HAP-1 (cell line): ENCODE data around the gene RGS2.

Experiments
- DNase-seq, 2 experiments: peaks; one replicate each; pipeline ENCODE4 v3.0.0-alpha.2; 2016 to 2020; ENCODE audit warnings: low spot score in 2 of 2
- H3K27me3 ChIP-seq: fragments of 250-450 bp; sonication (Bioruptor Pico); 2 replicates; pipeline ENCODE4 v1.5.1; 2020; ENCODE audit warnings: low read depth, mild to moderate bottlenecking, moderate library complexity
- H3K36me3 ChIP-seq: fragments of 250-450 bp; sonication (Bioruptor Pico); replicated peaks from 2 replicates; pipeline ENCODE4 v1.5.1; 2020; ENCODE audit warnings: mild to moderate bottlenecking
- H3K4me1 ChIP-seq: fragments of 250-450 bp; sonication (Bioruptor Pico); 2 replicates; pipeline ENCODE4 v1.5.1; 2020; ENCODE audit warnings: mild to moderate bottlenecking
- H3K4me3 ChIP-seq: fragments of 250-450 bp; sonication (Bioruptor Pico); 2 replicates; pipeline ENCODE4 v1.5.1; 2020; ENCODE audit warnings: mild to moderate bottlenecking, moderate library complexity
- H3K9me3 ChIP-seq: fragments of 250-450 bp; sonication (Bioruptor Pico); 2 replicates; pipeline ENCODE4 v1.5.1; 2020; ENCODE audit warnings: mild to moderate bottlenecking, moderate library complexity
- in situ Hi-C: fragments of 300-500 bp; cut with MboI; formaldehyde crosslinking; loops from 3 replicates; pipeline ENCODE4 v1.14.3; 2020; ENCODE audit warnings: low sequenced_read_pairs, inconsistent platforms, mixed read lengths

RGS2 gene

GRCh38 chr1:192805832-192806323, 3.0 kb upstream of the RGS2 start:
- Histone ChIP-seq H3K9me3 (0 out of 2 replicates have a peak, but pooled peaks cover 3% of the 10 kb centered on the region), H3K4me3 (no peak overlapping the region), H3K27me3 (no peaks in the 10 kb centered on the region), H3K36me3 (no peaks in the 10 kb centered on the region; the same call in none of the 2 replicates), H3K4me1 (peaks cover 44% of the 10 kb centered on the region)
- in situ Hi-C loops = no loop called here
- peak; percentile 22 to 72 for DNase-seq

- Histone ChIP-seq H3K4me3 (no peak overlapping the region), H3K9me3 (0 out of 2 replicates have a peak, but pooled peaks cover 3% of the 10 kb centered on the region), H3K27me3 (no peaks in the 10 kb centered on the region), H3K4me1 (peaks cover 51% of the 10 kb centered on the region), H3K36me3 (peaks cover 11% of the 10 kb centered on the region)
- DNase-seq = peak in 1 of 2 experiments; percentile 20
- in situ Hi-C loops = no loop called here
These were observed 1.4 kb upstream of the RGS2 start for GRCh38 chr1:192807211-192808162.

GRCh38 chr1:192808163-192808517, 699 bp upstream of the RGS2 start:
- in situ Hi-C loops = no loop called here
- Histone ChIP-seq H3K4me3 (peak overlapping the region; percentile 66), H3K27me3 (no peaks in the 10 kb centered on the region), H3K36me3 (peaks cover 11% of the 10 kb centered on the region), H3K4me1 (peaks cover 47% of the 10 kb centered on the region), H3K9me3 (0 out of 2 replicates have a peak, but pooled peaks cover 3% of the 10 kb centered on the region)
- no peak for DNase-seq

- in situ Hi-C loops = no loop called here
- H3K27me3 ChIP-seq = no peaks in the 10 kb centered on the region
- H3K4me3 ChIP-seq = peak overlapping the region; percentile 66
- peaks cover 35% of the 10 kb centered on the region for H3K4me1 ChIP-seq
- H3K36me3 ChIP-seq = peaks cover 11% of the 10 kb centered on the region
- DNase-seq = peak; percentile 43 to 59
- H3K9me3 ChIP-seq = 0 out of 2 replicates have a peak, but pooled peaks cover 3% of the 10 kb centered on the region
These were observed 741 bp downstream of the RGS2 start for GRCh38 chr1:192809307-192810252.

GRCh38 chr1:192810253-192810880, 1.5 kb downstream of the RGS2 start:
- H3K4me3 ChIP-seq = peak overlapping the region; percentile 66
- DNase-seq = peak; percentile 86 to 95
- no peaks in the 10 kb centered on the region for H3K27me3 ChIP-seq
- peaks cover 34% of the 10 kb centered on the region for H3K4me1 ChIP-seq
- in situ Hi-C loops = no loop called here
- peaks cover 11% of the 10 kb centered on the region for H3K36me3 ChIP-seq
- 0 out of 2 replicates have a peak, but pooled peaks cover 3% of the 10 kb centered on the region for H3K9me3 ChIP-seq

GRCh38 chr1:192811006-192811405, 2.2 kb downstream of the RGS2 start:
- 0 out of 2 replicates have a peak, but pooled peaks cover 3% of the 10 kb centered on the region for H3K9me3 ChIP-seq
- no peak overlapping the region for H3K4me3 ChIP-seq
- peaks cover 34% of the 10 kb centered on the region for H3K4me1 ChIP-seq
- no peaks in the 10 kb centered on the region for H3K27me3 ChIP-seq
- in situ Hi-C loops = no loop called here
- DNase-seq = no peak
- H3K36me3 ChIP-seq = peaks cover 11% of the 10 kb centered on the region

GRCh38 chr1:192811594-192812239, 2.9 kb downstream of the RGS2 start:
- in situ Hi-C loops = no loop called here
- Histone ChIP-seq H3K4me3 (no peak overlapping the region), H3K4me1 (peaks cover 34% of the 10 kb centered on the region), H3K36me3 (peaks cover 11% of the 10 kb centered on the region), H3K27me3 (no peaks in the 10 kb centered on the region), H3K9me3 (0 out of 2 replicates have a peak, but pooled peaks cover 3% of the 10 kb centered on the region)
- no peak for DNase-seq

GRCh38 chr1:192812420-192813209, 3.8 kb downstream of the RGS2 start:
- Histone ChIP-seq H3K4me3 (no peak overlapping the region), H3K36me3 (peaks cover 11% of the 10 kb centered on the region), H3K4me1 (peaks cover 25% of the 10 kb centered on the region), H3K9me3 (0 out of 2 replicates have a peak, but pooled peaks cover 3% of the 10 kb centered on the region), H3K27me3 (no peaks in the 10 kb centered on the region)
- in situ Hi-C loops = no loop called here
- no peak for DNase-seq

GRCh38 chr1:192814805-192815204, 6.0 kb downstream of the RGS2 start:
- Histone ChIP-seq H3K9me3 (no peaks in the 10 kb centered on the region), H3K36me3 (peaks cover 11% of the 10 kb centered on the region), H3K27me3 (no peaks in the 10 kb centered on the region), H3K4me1 (peaks cover 16% of the 10 kb centered on the region), H3K4me3 (no peak overlapping the region)
- no peak for DNase-seq
- in situ Hi-C loops = no loop called here

GRCh38 chr1:192817246-192817645, 8.4 kb downstream of the RGS2 start:
- Histone ChIP-seq H3K4me3 (no peak overlapping the region), H3K9me3 (no peaks in the 10 kb centered on the region), H3K36me3 (no peaks in the 10 kb centered on the region), H3K4me1 (no peaks in the 10 kb centered on the region), H3K27me3 (no peaks in the 10 kb centered on the region)
- in situ Hi-C loops = no loop called here
- DNase-seq = no peak

GRCh38 chr1:192821296-192821695, 12.5 kb downstream of the RGS2 start:
- in situ Hi-C loops = no loop called here
- H3K9me3 ChIP-seq = no peaks in the 10 kb centered on the region
- no peaks in the 10 kb centered on the region; the same call in 1 of the 2 replicates for H3K4me1 ChIP-seq

GRCh38 chr1:192824511-192824910, 15.7 kb downstream of the RGS2 start:
- H3K36me3 ChIP-seq = no peaks in the 10 kb centered on the region
- no peak for DNase-seq
- in situ Hi-C loops = no loop called here

More at GRCh38 chr1:192821296-192821695, 12.5 kb downstream of the RGS2 start:
- no peak overlapping the region for H3K4me3 ChIP-seq
- no peaks in the 10 kb centered on the region for H3K27me3 ChIP-seq
- DNase-seq = no peak
- H3K36me3 ChIP-seq = no peaks in the 10 kb centered on the region

More at GRCh38 chr1:192824511-192824910, 15.7 kb downstream of the RGS2 start:
- Histone ChIP-seq H3K4me3 (no peak overlapping the region), H3K4me1 (peaks cover 11% of the 10 kb centered on the region), H3K9me3 (no peaks in the 10 kb centered on the region), H3K27me3 (no peaks in the 10 kb centered on the region)
